Transverse colon (tissue), 3 donors: ENCODE measurements around the gene CMKLR1.

Experiments
- EP300 ChIP-seq: sonication (generic); formaldehyde crosslinking; IDR thresholded peaks from one replicate; pipeline ENCODE4 v1.6.1; 2017; ENCODE audit warnings: antibody characterized with exemption, low read depth
- TF ChIP-seq, protein P1 (sequence below), 5 experiments: fragments of 200-600 bp in 3 of 5; fragments of 450-650 bp in 2 of 5; sonication (generic) in 3 of 5; IDR thresholded peaks; 1 replicate in 2 of 5; 2 replicates in 3 of 5; pipeline ENCODE4 v1.5.1; 2016 to 2017; ENCODE audit warnings: antibody characterized with exemption in 5 of 5, inconsistent platforms in 3 of 5, mild to moderate bottlenecking in 2 of 5, moderate library complexity in 1 of 5

DNA sequence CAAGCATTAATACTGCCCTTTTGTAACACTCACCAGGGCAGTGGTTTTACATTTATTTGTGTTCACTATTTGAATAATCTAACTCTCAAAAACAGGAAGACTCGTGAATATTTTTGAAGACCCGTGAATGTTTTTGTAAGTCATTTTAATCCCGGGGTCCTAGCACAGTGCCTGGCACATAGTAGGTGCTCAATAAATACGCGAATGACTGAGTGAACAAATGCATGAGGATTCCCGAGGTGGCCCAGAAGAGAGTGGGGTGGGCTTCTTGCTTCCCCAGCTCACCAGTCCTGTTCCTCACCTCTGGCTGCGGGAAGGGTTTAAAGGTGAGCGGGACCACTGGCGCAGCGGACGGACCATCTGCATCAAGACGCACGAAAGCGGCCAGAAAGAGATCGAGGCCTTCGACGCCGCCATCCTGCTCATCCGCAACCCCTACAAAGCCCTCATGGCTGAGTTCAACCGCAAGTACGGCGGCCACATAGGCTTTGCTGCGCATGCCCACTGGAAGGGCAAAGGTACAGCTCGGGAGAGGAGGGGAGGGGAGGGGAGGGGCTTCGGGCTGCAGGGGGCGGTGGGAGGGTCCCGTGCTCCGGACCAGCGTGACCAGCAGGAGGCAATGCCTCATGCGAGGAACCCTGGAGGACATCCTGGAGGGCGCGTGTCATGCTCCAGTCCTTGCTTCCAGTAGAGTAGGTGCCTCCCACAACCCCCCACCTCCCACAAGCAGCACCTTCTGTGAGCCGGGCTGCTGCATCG is 98.9 kb downstream of the CMKLR1 start:
- TF ChIP-seq, protein P1, sequence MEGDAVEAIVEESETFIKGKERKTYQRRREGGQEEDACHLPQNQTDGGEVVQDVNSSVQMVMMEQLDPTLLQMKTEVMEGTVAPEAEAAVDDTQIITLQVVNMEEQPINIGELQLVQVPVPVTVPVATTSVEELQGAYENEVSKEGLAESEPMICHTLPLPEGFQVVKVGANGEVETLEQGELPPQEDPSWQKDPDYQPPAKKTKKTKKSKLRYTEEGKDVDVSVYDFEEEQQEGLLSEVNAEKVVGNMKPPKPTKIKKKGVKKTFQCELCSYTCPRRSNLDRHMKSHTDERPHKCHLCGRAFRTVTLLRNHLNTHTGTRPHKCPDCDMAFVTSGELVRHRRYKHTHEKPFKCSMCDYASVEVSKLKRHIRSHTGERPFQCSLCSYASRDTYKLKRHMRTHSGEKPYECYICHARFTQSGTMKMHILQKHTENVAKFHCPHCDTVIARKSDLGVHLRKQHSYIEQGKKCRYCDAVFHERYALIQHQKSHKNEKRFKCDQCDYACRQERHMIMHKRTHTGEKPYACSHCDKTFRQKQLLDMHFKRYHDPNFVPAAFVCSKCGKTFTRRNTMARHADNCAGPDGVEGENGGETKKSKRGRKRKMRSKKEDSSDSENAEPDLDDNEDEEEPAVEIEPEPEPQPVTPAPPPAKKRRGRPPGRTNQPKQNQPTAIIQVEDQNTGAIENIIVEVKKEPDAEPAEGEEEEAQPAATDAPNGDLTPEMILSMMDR (IDR thresholded peaks at IDR 0.05) = no peak
- no peak for TF ChIP-seq EP300
